Stomach (tissue), 4 donors: Measurements from ENCODE around the gene CFAP92.

ENCODE experiments used
- EP300 ChIP-seq: sonication (generic); formaldehyde crosslinking; IDR thresholded peaks from one replicate; pipeline ENCODE4 v1.6.1; 2017; ENCODE audit warnings: antibody characterized with exemption
- POLR2AphosphoS5 ChIP-seq, 3 donors: sonication (generic); formaldehyde crosslinking; IDR thresholded peaks; one replicate each; pipeline ENCODE4 v1.6.1; 2016; ENCODE audit warnings: antibody characterized with exemption in 3 of 3

DNA sequence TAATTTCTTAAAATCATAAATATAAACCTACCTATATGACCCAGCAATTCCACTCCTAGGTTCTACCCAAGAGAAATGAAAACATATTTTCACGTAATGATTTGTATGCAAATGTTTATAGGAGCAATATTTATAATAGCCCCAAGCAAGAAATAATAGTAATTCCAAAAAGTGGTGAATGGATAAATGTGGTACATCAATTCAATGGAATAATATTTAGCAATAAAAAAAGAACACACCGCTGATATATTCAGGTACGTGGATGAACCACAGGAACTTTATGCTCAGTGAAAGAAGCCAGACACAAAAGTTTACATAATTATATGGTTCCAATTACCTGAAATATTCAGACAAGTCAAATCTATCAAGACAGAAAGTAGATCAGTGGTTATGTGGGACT, 64.5 kb downstream of the CFAP92 start:
- TF ChIP-seq POLR2AphosphoS5 (IDR thresholded peaks at IDR 0.05) (no peak), EP300 (no peak)
